Trophoblast cell (in vitro differentiated cells and primary cell): Measurements from ENCODE around the gene CLIC4. TPM values are rescaled to one million over a fixed set of nuclear protein-coding genes. Genes with fewer than 3 reads are reported as not detected.
"Not testable (repeated sequence)": the region's sequence is repeated elsewhere in the genome, so short reads cannot be mapped to it uniquely, and the experiment has no call there.

ENCODE experiments used
- DNase-seq, 2 donors: peaks; one replicate each; pipeline ENCODE4 v3.0.0-alpha.2; 2016
- H2AFZ ChIP-seq: 2 replicates; pipeline ENCODE4 v1.6.1; 2013; ENCODE audit warnings: low read length, moderate library complexity, mild to moderate bottlenecking; ENCODE audit not compliant: insufficient read depth, poor library complexity
- H2AK5ac ChIP-seq: 2 replicates; pipeline ENCODE4 v1.6.1; 2013; ENCODE audit warnings: mild to moderate bottlenecking, low read length
- H2BK120ac ChIP-seq: 2 replicates; pipeline ENCODE4 v1.6.1; 2013; ENCODE audit warnings: low read length, mild to moderate bottlenecking, moderate library complexity; ENCODE audit not compliant: insufficient read depth, poor library complexity
- H2BK12ac ChIP-seq: 2 replicates; pipeline ENCODE4 v1.6.1; 2013; ENCODE audit warnings: mild to moderate bottlenecking, low read length, moderate library complexity
- H2BK5ac ChIP-seq: 2 replicates; pipeline ENCODE4 v1.6.1; 2013; ENCODE audit warnings: low read length, low read depth, moderate library complexity, mild to moderate bottlenecking; ENCODE audit not compliant: poor library complexity
- H3K14ac ChIP-seq: 2 replicates; pipeline ENCODE4 v1.6.1; 2013; ENCODE audit warnings: mild to moderate bottlenecking, low read length
- H3K18ac ChIP-seq: 2 replicates; pipeline ENCODE4 v1.6.1; 2013; ENCODE audit warnings: mild to moderate bottlenecking, low read length
- H3K23ac ChIP-seq: 2 replicates; pipeline ENCODE4 v1.6.1; 2013; ENCODE audit warnings: low read length
- H3K27ac ChIP-seq: 2 replicates; pipeline ENCODE4 v1.5.1; 2013; ENCODE audit warnings: low read depth, mild to moderate bottlenecking, inconsistent platforms, low read length, moderate library complexity
- H3K27me3 ChIP-seq: 2 replicates; pipeline ENCODE4 v1.6.1; 2013; ENCODE audit warnings: inconsistent platforms, mild to moderate bottlenecking, low read length, moderate library complexity; ENCODE audit not compliant: insufficient read depth
- H3K36me3 ChIP-seq, 2 experiments: 1 replicate in 1 of 2; 2 replicates in 1 of 2; pipeline ENCODE4 v1.6.1; 2013; ENCODE audit warnings: low read length in 2 of 2, mild to moderate bottlenecking in 2 of 2, moderate library complexity in 1 of 2; ENCODE audit not compliant: insufficient read depth in 2 of 2, control insufficient read depth in 1 of 2
- H3K4ac ChIP-seq: 2 replicates; pipeline ENCODE4 v1.6.1; 2013; ENCODE audit warnings: low read depth, mild to moderate bottlenecking, low read length, moderate library complexity
- H3K4me1 ChIP-seq, 2 experiments: 1 replicate in 1 of 2; 2 replicates in 1 of 2; pipeline ENCODE4 v1.6.1; 2013; ENCODE audit warnings: low read length in 2 of 2, mild to moderate bottlenecking in 2 of 2, moderate library complexity in 1 of 2; ENCODE audit not compliant: insufficient read depth in 2 of 2, control insufficient read depth in 1 of 2
- H3K4me2 ChIP-seq: 2 replicates; pipeline ENCODE4 v1.6.1; 2013; ENCODE audit warnings: inconsistent platforms, mild to moderate bottlenecking, low read length, moderate library complexity
- H3K4me3 ChIP-seq: 2 replicates; pipeline ENCODE4 v1.5.1; 2013; ENCODE audit warnings: mild to moderate bottlenecking, low read depth, low read length, inconsistent platforms
- H3K79me1 ChIP-seq: one replicate; pipeline ENCODE4 v1.6.1; 2013; ENCODE audit warnings: low read length
- H3K79me2 ChIP-seq: 2 replicates; pipeline ENCODE4 v1.6.1; 2013; ENCODE audit warnings: low read length, mild to moderate bottlenecking; ENCODE audit not compliant: control insufficient read depth, insufficient read depth, poor library complexity
- H3K9ac ChIP-seq: 2 replicates; pipeline ENCODE4 v1.6.1; 2013; ENCODE audit warnings: mild to moderate bottlenecking, low read length
- H3K9me3 ChIP-seq: 2 replicates; pipeline ENCODE4 v1.6.1; 2013; ENCODE audit warnings: low read depth, mild to moderate bottlenecking, control low read depth, inconsistent platforms, low read length; ENCODE audit not compliant: insufficient read depth
- H4K12ac ChIP-seq: 2 replicates; pipeline ENCODE4 v1.6.1; 2013; ENCODE audit warnings: low read depth, mild to moderate bottlenecking, low read length, moderate library complexity
- H4K8ac ChIP-seq: 2 replicates; pipeline ENCODE4 v1.6.1; 2013; ENCODE audit warnings: low read depth, mild to moderate bottlenecking, low read length, moderate library complexity
- H4K91ac ChIP-seq: one replicate; pipeline ENCODE4 v1.6.1; 2013; ENCODE audit warnings: low read depth, mild to moderate bottlenecking, low read length, moderate library complexity
- WGBS: extraction: QIAGEN DNeasy Blood & Tissue Kit; methylation state at CpG from one replicate; pipeline ENCODE4 v1.1.7; 2013; ENCODE audit warnings: missing lambda C conversion rate; ENCODE audit not compliant: insufficient read length, insufficient coverage; ENCODE audit errors: extremely low coverage; 5-methylcytosine and 5-hydroxymethylcytosine counted together
- polyA plus RNA-seq: library from polyadenylated mRNA; stranded (reverse); fragments of 200-250 nt; gene quantifications from 2 replicates; pipeline ENCODE4 v1.2.3, GENCODE V29; 2013

Gene CLIC4
- polyA plus RNA-seq, result 204 and 206 TPM in 2 replicates

DNA sequence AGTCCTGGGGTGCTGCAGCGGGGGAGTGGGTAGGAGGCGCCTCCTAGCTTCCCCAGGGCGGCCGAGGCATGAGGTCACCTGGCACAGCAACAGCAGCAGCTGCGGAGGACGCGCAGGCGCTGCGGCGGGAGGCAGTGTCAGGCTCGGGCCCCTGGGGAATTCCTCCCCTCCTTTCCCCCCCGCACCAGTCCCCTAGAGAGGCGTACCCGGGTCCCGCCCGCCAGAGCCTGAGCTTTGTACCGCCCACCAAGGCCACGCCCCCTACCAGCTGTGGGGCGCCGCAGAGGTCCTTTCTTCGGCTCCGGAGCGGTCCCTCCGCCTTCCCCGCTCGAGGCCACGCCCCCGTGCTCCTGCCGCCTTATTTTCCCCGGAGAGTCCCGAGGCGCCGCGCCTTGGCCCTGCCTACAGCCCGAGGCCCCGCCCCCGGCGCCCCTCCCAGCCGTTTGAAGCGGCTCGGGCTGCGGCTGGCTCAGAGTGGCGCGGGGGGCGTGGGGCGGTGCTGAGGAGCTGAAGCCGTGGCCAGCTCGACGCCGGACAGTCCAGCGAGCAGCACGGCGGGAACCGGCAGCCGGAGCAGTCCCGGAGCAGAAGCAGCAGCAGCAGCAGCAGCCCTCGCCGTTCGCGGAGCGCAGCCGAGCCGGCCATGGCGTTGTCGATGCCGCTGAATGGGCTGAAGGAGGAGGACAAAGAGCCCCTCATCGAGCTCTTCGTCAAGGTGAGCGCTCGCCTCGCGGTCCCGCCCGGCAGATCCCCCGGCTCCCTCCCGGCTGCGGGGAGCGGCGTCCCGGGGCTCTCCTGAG is at the start of gene CLIC4:
TSS of gene CLIC4 (plus strand) at position 537 of the 800 bp plus-strand sequence. CDS start at position 644, 107 bp downstream.
- Histone ChIP-seq H2AFZ (peak within 1 kb of the TSS; percentile 72), H3K9me3 (no peaks in the 10 kb centered on the region), H3K18ac (peak within 1 kb of the TSS; percentile 99), H4K12ac (peak within 1 kb of the TSS; percentile 64), H2BK12ac (peak within 1 kb of the TSS; percentile 67), H3K27ac (peak within 1 kb of the TSS; percentile 89), H4K8ac (peak within 1 kb of the TSS; percentile 81), H3K79me2 (peaks cover 32% of the 10 kb centered on the region), H4K91ac (peak within 1 kb of the TSS; percentile 81), H3K23ac (no peak within 1 kb of the TSS), H3K4ac (peak within 1 kb of the TSS; percentile 94), H3K9ac (peak within 1 kb of the TSS; percentile 81), H3K4me2 (peak within 1 kb of the TSS; percentile 83), H3K4me1 (peaks cover 17 to 33% of the 10 kb centered on the region in 2 experiments), H2BK120ac (peak within 1 kb of the TSS; percentile 94), H3K4me3 (peak within 1 kb of the TSS; percentile 98), H3K27me3 (no peaks in the 10 kb centered on the region), H3K36me3 (peaks cover 1% of the 10 kb centered on the region in 2 experiments), H3K79me1 (peaks cover 36% of the 10 kb centered on the region), H3K14ac (peak within 1 kb of the TSS; percentile 99), H2BK5ac (peak within 1 kb of the TSS; percentile 94), H2AK5ac (peak within 1 kb of the TSS; percentile 88)
- peak; percentile 100 for DNase-seq
- no CpG with 5 or more reads among the region's 80 CpGs for WGBS

DNA sequence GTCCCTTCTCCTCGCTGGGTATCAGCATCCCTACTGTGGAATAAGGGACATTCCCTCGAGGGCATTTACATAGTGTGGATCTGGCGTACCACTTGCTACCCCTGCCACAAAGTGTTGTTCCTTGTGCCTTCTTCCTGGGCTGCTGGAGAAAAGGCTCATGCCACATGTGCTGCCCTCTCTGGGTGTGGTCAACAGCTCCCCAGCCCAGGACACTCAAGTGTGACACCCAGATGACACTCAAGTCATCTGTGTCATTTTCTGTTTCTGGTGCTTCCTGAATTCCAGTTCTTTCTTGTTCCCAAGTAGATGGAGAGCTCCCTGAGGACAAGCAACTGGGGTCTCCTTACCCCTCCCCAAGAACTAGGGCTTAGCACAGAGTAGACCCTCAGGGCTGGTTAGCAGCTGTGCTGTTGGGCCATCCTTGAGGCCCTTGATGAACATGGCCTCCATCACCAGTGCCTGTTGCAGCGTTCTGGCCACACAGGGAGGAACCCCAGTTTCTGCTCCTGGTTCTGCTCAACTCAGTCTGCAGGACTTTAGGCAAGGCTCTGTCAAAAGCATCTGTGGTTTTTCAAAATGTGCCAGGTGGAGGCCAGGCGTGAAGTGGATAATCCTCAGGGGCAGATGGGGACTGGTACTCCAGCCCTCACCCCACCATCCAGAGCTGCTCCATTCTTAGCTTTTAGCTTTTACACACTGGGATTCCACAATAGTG is 49.0 kb upstream of the CLIC4 start:
- no CpG with 5 or more reads among the region's 5 CpGs for whole genome bisulfite sequencing
- DNase-seq, result no peak

DNA sequence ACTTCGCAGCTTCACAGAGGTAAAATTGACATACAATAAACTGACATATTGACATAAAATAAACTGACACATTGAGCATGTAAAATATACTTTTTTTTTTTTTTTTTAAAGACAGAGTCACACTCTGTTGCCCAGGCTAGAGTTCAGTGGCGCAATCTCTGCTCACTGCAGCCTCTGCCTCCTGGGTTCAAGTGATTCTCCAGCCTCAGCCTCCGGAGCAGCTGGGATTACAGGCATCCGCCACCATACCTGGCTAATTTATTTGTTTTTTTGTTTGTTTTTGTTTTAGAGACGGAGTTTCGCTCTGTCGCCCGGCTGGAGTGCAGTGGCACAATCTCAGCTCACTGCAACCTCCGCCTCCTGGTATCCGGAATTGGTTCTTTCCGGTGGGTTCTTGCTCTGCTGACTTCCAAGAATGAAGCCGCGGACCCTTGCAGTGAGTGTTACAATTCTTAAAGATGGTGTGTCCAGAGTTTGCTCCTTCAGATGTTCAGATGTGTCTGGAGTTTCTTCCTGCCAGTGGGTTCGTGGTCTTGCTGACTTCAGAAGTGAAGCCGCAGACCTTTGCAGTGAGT is 48.4 kb upstream of the CLIC4 start:
- DNase-seq, result no peak
- Histone ChIP-seq H3K18ac (no peak overlapping the region), H2AFZ (no peak overlapping the region), H4K91ac (no peak overlapping the region), H3K9me3 (peaks cover 3% of the 10 kb centered on the region), H3K79me1 (peaks cover 12% of the 10 kb centered on the region), H4K12ac (no peak overlapping the region), H3K4me1 (peaks cover 12 to 22% of the 10 kb centered on the region in 2 experiments), H3K23ac (no peak overlapping the region), H3K9ac (no peak overlapping the region), H3K27me3 (no peaks in the 10 kb centered on the region), H3K4ac (no peak overlapping the region), H3K36me3 (no peaks in the 10 kb centered on the region), H2BK12ac (no peak overlapping the region), H4K8ac (no peak overlapping the region), H3K14ac (no peak overlapping the region), H3K27ac (no peak overlapping the region), H3K79me2 (no peaks in the 10 kb centered on the region), H2AK5ac (no peak overlapping the region), H3K4me3 (no peak overlapping the region), H2BK5ac (no peak overlapping the region), H3K4me2 (no peak overlapping the region), H2BK120ac (no peak overlapping the region)
- WGBS, result no CpG with 5 or more reads among the region's 15 CpGs

More for the DNA sequence above, 49.0 kb upstream of the CLIC4 start:
- H3K23ac ChIP-seq, result no peak overlapping the region
- no peak overlapping the region for H3K4me3 ChIP-seq
- no peak overlapping the region for H4K12ac ChIP-seq
- H3K9ac ChIP-seq, result no peak overlapping the region
- H2AFZ ChIP-seq, result no peak overlapping the region
- no peak overlapping the region for H3K4ac ChIP-seq
- peaks cover 12% of the 10 kb centered on the region for H3K79me1 ChIP-seq
- no peak overlapping the region for H2BK120ac ChIP-seq
- no peak overlapping the region for H3K18ac ChIP-seq
- no peaks in the 10 kb centered on the region for H3K36me3 ChIP-seq
- peaks cover 3% of the 10 kb centered on the region for H3K9me3 ChIP-seq
- peak overlapping the region; percentile 24 for H2AK5ac ChIP-seq
- H2BK12ac ChIP-seq, result no peak overlapping the region
- no peaks in the 10 kb centered on the region for H3K27me3 ChIP-seq
- H3K27ac ChIP-seq, result no peak overlapping the region
- no peaks in the 10 kb centered on the region for H3K79me2 ChIP-seq
- H2BK5ac ChIP-seq, result no peak overlapping the region
- H3K14ac ChIP-seq, result no peak overlapping the region
- no peak overlapping the region for H4K91ac ChIP-seq
- no peak overlapping the region for H3K4me2 ChIP-seq
- no peak overlapping the region for H4K8ac ChIP-seq
- H3K4me1 ChIP-seq, result peaks cover 12 to 22% of the 10 kb centered on the region in 2 experiments

DNA sequence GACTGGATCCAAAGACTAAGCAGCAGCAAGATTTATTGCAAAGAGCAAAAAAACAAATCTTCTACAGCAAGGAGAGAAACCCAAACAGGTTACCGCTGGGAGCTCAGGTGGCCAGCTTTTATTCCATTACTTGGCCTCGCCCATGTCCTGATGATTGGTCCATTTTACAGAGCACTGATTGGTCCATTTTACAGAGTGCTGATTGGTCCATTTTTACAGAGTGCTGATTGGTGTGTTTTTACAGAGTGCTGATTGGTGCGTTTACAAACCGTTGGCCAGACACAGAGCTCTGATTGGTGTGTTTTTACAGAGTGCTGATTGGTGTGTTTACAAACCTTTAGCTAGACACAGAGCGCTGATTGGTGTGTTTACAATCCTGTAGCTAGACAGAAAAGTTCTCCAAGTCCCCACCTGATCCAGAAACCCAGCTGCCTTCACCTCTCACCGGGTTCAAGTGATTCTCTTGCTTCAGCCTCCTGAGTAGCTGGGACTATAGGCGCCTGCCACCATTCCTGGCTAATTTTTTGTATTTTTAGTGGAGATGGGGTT is 47.7 kb upstream of the CLIC4 start:
- DNase-seq, H4K8ac ChIP-seq, H2AFZ ChIP-seq, H3K4me2 ChIP-seq, H3K14ac ChIP-seq, H3K27me3 ChIP-seq, H3K4me3 ChIP-seq, H3K79me2 ChIP-seq, H3K23ac ChIP-seq, H3K9ac ChIP-seq, H3K79me1 ChIP-seq, H2BK12ac ChIP-seq, H3K4ac ChIP-seq, H2AK5ac ChIP-seq, H3K36me3 ChIP-seq, H2BK5ac ChIP-seq, H2BK120ac ChIP-seq, H3K27ac ChIP-seq, H3K18ac ChIP-seq, H4K91ac ChIP-seq, H4K12ac ChIP-seq, H3K9me3 ChIP-seq: not testable (repeated sequence)
- H3K4me1 ChIP-seq, result peaks cover 14 to 24% of the 10 kb centered on the region in 2 experiments
- no CpG with 5 or more reads among the region's 7 CpGs for WGBS
